Measurements from ENCODE around the gene ADAM30.

The ADAM30 gene

GRCh38 chr1:119906927-119907652, 10.8 kb upstream of the ADAM30 start:
- no peak overlapping the region for H3K4me3 ChIP-seq (ENCODE audit: low read depth, low read length)
- TF ChIP-seq CTCF (IDR thresholded peaks at IDR 0.05; ENCODE audit: insufficient read depth, low read length, missing control alignments): no peak
- CTCF ChIA-PET: interaction anchor here (0.7 to 1.9 kb wide), 3 partner anchors 10 to 22 kb away, joined by 3 to 6 read pairs (median 3); partner anchors contain the start of gene ADAM30
- POLR2A ChIA-PET: no interaction called here
- no peak for DNase-seq (ENCODE audit: low read depth, low spot score)

GRCh38 chr1:119903443-119903835, 7.1 kb upstream of the ADAM30 start:
- DNase-seq (ENCODE audit: low read depth, low spot score): peak; percentile 4
- H3K4me3 ChIP-seq (ENCODE audit: low read depth, low read length): no peak overlapping the region
- ChIA-PET POLR2A (no interaction called here), CTCF (interaction anchor here (0.9 to 2.5 kb wide), 2 partner anchors 10 to 17 kb away, joined by 3 to 13 read pairs; no protein-coding TSS in a partner anchor)
- TF ChIP-seq CTCF (IDR thresholded peaks at IDR 0.05; ENCODE audit: insufficient read depth, low read length, missing control alignments): no peak

- H3K4me3 ChIP-seq (ENCODE audit: low read depth, low read length): no peak overlapping the region
- ChIA-PET POLR2A (no interaction called here), CTCF (no interaction called here)
- DNase-seq (ENCODE audit: low read depth, low spot score): no peak
- TF ChIP-seq CTCF (IDR thresholded peaks at IDR 0.05; ENCODE audit: insufficient read depth, low read length, missing control alignments): no peak
Observed at GRCh38 chr1:119902775-119903442, 6.6 kb upstream of the ADAM30 start.

GRCh38 chr1:119898981-119899720, 2.8 kb upstream of the ADAM30 start:
- DNase-seq (ENCODE audit: low read depth, low spot score): no peak
- ChIA-PET POLR2A (no interaction called here), CTCF (interaction anchor here (1.0 to 1.4 kb wide), 3 partner anchors 10 to 90 kb away, joined by 3 read pairs; no protein-coding TSS in a partner anchor)
- no peak overlapping the region for H3K4me3 ChIP-seq (ENCODE audit: low read depth, low read length)
- TF ChIP-seq CTCF (IDR thresholded peaks at IDR 0.05; ENCODE audit: insufficient read depth, low read length, missing control alignments): no peak

- CTCF ChIA-PET: interaction anchor here (1.0 to 3.8 kb wide), 4 partner anchors 9 to 90 kb away, joined by 3 to 39 read pairs (median 3); no protein-coding TSS in a partner anchor
- no peak overlapping the region for H3K4me3 ChIP-seq (ENCODE audit: low read depth, low read length)
- POLR2A ChIA-PET: no interaction called here
- TF ChIP-seq CTCF (IDR thresholded peaks at IDR 0.05; ENCODE audit: insufficient read depth, low read length, missing control alignments): no peak
- DNase-seq (ENCODE audit: low read depth, low spot score): no peak
Observed at GRCh38 chr1:119898530-119898929, 2.2 kb upstream of the ADAM30 start.

- CTCF ChIA-PET: interaction anchor here (3.8 kb wide), 1 partner anchor 9 kb away, joined by 39 read pairs; no protein-coding TSS in a partner anchor
- no peak for TF ChIP-seq CTCF (IDR thresholded peaks at IDR 0.05; ENCODE audit: insufficient read depth, low read length, missing control alignments)
- POLR2A ChIA-PET: no interaction called here
Observed at GRCh38 chr1:119895102-119895501, 1.2 kb downstream of the ADAM30 start.

More at GRCh38 chr1:119895102-119895501, 1.2 kb downstream of the ADAM30 start:
- DNase-seq (ENCODE audit: low read depth, low spot score): no peak
- no peak overlapping the region for H3K4me3 ChIP-seq (ENCODE audit: low read depth, low read length)
